Heart right ventricle (tissue), 16 donors: ENCODE measurements around the gene AOC2. TPM values are rescaled to one million over a fixed set of nuclear protein-coding genes. Genes with fewer than 3 reads are reported as not detected.
A peak's percentile ranks its signal among the peaks of the same experiment; 100 is the strongest.

Experiments
- ATAC-seq, 8 donors: fragments of 200-7000 bp; cut with Tn5 transposase; one replicate each; pipeline ENCODE4 v1.9.1; 2020; ENCODE audit warnings: mild to moderate bottlenecking in 8 of 8, moderate library complexity in 8 of 8, moderate number of reproducible peaks in 1 of 8
- DNase-seq, 2 donors: peaks; one replicate each; pipeline ENCODE4 v3.0.0-alpha.2; 2020
- H3K27ac ChIP-seq, 10 donors: fragments of 200-600 bp; sonication (generic) in 2 of 10; one replicate each; pipeline versions ENCODE4 v1.5.0 to v1.8.0; 2020 to 2022; ENCODE audit warnings: mild to moderate bottlenecking in 3 of 10
- H3K27me3 ChIP-seq, 7 donors: fragments of 200-600 bp; one replicate each; pipeline ENCODE4 v1.8.0; 2021 to 2022; ENCODE audit warnings: mild to moderate bottlenecking in 2 of 7
- H3K36me3 ChIP-seq, 9 donors: fragments of 200-600 bp; sonication (generic) in 1 of 9; one replicate each; pipeline versions ENCODE4 v1.5.0 to v1.8.0; 2020 to 2022; ENCODE audit warnings: mild to moderate bottlenecking in 2 of 9
- H3K4me1 ChIP-seq, 9 donors: fragments of 200-600 bp; sonication (generic) in 1 of 9; one replicate each; pipeline versions ENCODE4 v1.5.0 to v1.8.0; 2020 to 2022; ENCODE audit warnings: mild to moderate bottlenecking in 4 of 9
- H3K4me3 ChIP-seq, 10 donors: fragments of 200-600 bp; sonication (generic) in 2 of 10; one replicate each; pipeline versions ENCODE4 v1.5.0 to v1.8.0; 2020 to 2022; ENCODE audit warnings: mild to moderate bottlenecking in 7 of 10, moderate library complexity in 2 of 10
- H3K9me3 ChIP-seq, 11 donors: fragments of 200-600 bp in 10 of 11; sonication (generic) in 2 of 11; one replicate each; pipeline versions ENCODE4 v1.5.0 to v1.8.0; 2013 to 2022; ENCODE audit warnings: mild to moderate bottlenecking in 2 of 11, control low read depth in 1 of 11, moderate library complexity in 1 of 11
- WGBS, 2 donors: extraction: QIAGEN DNeasy Blood & Tissue Kit; methylation state at CpG; one replicate each; pipeline ENCODE4 v1.1.7; 2013; ENCODE audit warnings: inconsistent platforms in 1 of 2; 5-methylcytosine and 5-hydroxymethylcytosine counted together
- intact Hi-C, 10 donors: fragments of 100-400 bp; cut with DNase I; formaldehyde crosslinking; loops; one replicate each; pipeline versions ENCODE4 v1.11.1 to v1.14.2; 2022
- polyA plus RNA-seq, 2 donors: library from polyadenylated mRNA; stranded (reverse); fragments of 200-250 nt; gene quantifications; one replicate each; pipeline ENCODE4 v1.2.3, GENCODE V29; 2013
- total RNA-seq, 10 donors: library from RNA; stranded (reverse); fragmentation: NEBNext Ultra II Directional in 3 of 10; extraction: Animal tissue kit (Norgen Biotek cat#: 25700) in 3 of 10; gene quantifications; one replicate each; pipeline versions ENCODE4 v1.2.1 to v1.2.4, GENCODE V29; 2021 to 2023
- TF ChIP-seq, protein P1 (sequence below), 9 donors: fragments of 200-600 bp; sonication (generic) in 2 of 9; IDR thresholded peaks; one replicate each; pipeline versions ENCODE4 v1.5.0 to v1.8.0; 2021 to 2022; ENCODE audit warnings: antibody characterized with exemption in 9 of 9, mild to moderate bottlenecking in 5 of 9, moderate library complexity in 1 of 9
- donor health status: Arrhythmogenic right ventricular cardiomyopathy.
- donor health status: ischemic (EF 13 %, LVEDD 7.1; RV severe dilation, severe dysfunction).
- donor health status: healthy with polysubstance abuse.
- donor health status: DM: no; HTN: yes; CAD: no.
- donor health status: DM: no; HTN: no; CAD: no.
- donor health status: ischemic (EF 25% LVEDD 6.9; RV normal size, moderate dysfunction).
- donor health status: ischemic (EF 25% LVEDD 5.7; RV mildly dilated, moderate dysfunction).
- donor health status: healthy.
- donor health status: DM: yes; HTN: yes; CAD: no.
- donor health status: Ischemic cardiomyopathy.
- donor health status: ischemic (EF 35%, LVEDD 5.7; RV mildly dilated, moderate dysfunction).
- donor health status: nonischemic (EF 11% LVEDD 7.7; RV severe dilation, severe dysfunction).
- donor health status: DM: yes; HTN: yes; CAD: no.
- donor health status: PGD.
- donor health status: ischemic (EF 29% LVEDD 5.4; RV normal size, mild dysfunction).
- donor health status: nonischemic (EF 23%, LVEDD 6.1; RV moderate dilation, normal function).

The AOC2 gene
- total and polyA plus RNA-seq, 12 donors, result 0.14 to 0.72 (median 0.51) TPM

GRCh38 chr17:42821176-42821575, 23.2 kb upstream of the AOC2 start:
- TF ChIP-seq, protein P1, sequence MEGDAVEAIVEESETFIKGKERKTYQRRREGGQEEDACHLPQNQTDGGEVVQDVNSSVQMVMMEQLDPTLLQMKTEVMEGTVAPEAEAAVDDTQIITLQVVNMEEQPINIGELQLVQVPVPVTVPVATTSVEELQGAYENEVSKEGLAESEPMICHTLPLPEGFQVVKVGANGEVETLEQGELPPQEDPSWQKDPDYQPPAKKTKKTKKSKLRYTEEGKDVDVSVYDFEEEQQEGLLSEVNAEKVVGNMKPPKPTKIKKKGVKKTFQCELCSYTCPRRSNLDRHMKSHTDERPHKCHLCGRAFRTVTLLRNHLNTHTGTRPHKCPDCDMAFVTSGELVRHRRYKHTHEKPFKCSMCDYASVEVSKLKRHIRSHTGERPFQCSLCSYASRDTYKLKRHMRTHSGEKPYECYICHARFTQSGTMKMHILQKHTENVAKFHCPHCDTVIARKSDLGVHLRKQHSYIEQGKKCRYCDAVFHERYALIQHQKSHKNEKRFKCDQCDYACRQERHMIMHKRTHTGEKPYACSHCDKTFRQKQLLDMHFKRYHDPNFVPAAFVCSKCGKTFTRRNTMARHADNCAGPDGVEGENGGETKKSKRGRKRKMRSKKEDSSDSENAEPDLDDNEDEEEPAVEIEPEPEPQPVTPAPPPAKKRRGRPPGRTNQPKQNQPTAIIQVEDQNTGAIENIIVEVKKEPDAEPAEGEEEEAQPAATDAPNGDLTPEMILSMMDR (IDR thresholded peaks at IDR 0.05), result no peak
- Histone ChIP-seq H3K9me3 (no peaks in the 10 kb centered on the region), H3K27ac (no peak overlapping the region), H3K36me3 (peaks cover 0 to 67% (median 41%) of the 10 kb centered on the region in 9 donors), H3K4me3 (no peak overlapping the region), H3K4me1 (peaks cover 5 to 23% (median 14%) of the 10 kb centered on the region in 9 donors), H3K27me3 (no peaks in the 10 kb centered on the region)
- no peak for ATAC-seq
- DNase-seq, result no peak
- intact Hi-C loops, result loop anchor here in 7 of 10 donors (5.0 to 10.0 kb wide), 4 partner anchors 49 to 246 kb away; partner anchors contain the start of genes PSMC3IP (in 2 of the 7) and VPS25 (in 1 of the 7)
- WGBS, 2 donors, result 94 to 97% methylated on average over 7 of the region's 7 CpGs

GRCh38 chr17:42827472-42827871, 16.9 kb upstream of the AOC2 start:
- peaks cover 5 to 27% (median 18%) of the 10 kb centered on the region in 9 donors for H3K4me1 ChIP-seq
- no peak for ATAC-seq
- 91 to 96% methylated on average over 1 of the region's 1 CpG for WGBS, 2 donors
- TF ChIP-seq, protein P1 (IDR thresholded peaks at IDR 0.05), result no peak
- H3K9me3 ChIP-seq, result no peaks in the 10 kb centered on the region
- H3K27ac ChIP-seq, result no peak overlapping the region
- no peak overlapping the region for H3K4me3 ChIP-seq
- no peak for DNase-seq
- intact Hi-C loops, result loop anchor here in 4 of 10 donors (10.0 kb wide), 2 partner anchors 103 to 253 kb away; partner anchors contain the start of gene PSMC3IP (in 2 of the 4)
- H3K27me3 ChIP-seq, result peaks cover 0 to 6% (median 0%) of the 10 kb centered on the region in 7 donors
- peaks cover 0 to 4% (median 0%) of the 10 kb centered on the region in 9 donors for H3K36me3 ChIP-seq

DNA sequence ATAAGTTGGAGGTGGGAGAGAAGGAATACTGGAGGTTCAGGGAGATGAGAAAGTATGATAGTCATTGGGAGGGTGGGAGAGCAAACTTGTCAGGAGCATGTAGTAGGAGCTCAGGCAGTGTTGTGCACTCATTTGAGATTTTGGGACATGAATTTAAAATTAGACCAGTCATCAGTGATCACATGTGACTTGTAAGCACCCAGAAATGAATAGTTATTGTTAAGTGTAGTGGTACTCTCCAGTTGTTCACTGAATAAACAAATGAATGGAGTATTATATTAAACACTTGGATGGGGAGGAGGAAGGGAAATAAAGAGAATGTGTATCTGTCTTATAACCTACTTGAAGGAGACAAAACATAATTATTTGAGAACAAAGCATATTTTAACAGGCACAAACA, 13.4 kb upstream of the AOC2 start:
- H3K4me1 ChIP-seq, result peaks cover 7 to 29% (median 19%) of the 10 kb centered on the region in 9 donors
- intact Hi-C loops, result loop anchor here in 1 of 10 donors (5.0 kb wide), 1 partner anchor 166 kb away; the partner anchor contains the start of gene RPL27
- no peak overlapping the region for H3K27ac ChIP-seq
- TF ChIP-seq, protein P1 (IDR thresholded peaks at IDR 0.05), result no peak
- peaks cover 0 to 6% (median 0%) of the 10 kb centered on the region in 7 donors for H3K27me3 ChIP-seq
- peaks cover 0 to 16% (median 5%) of the 10 kb centered on the region in 9 donors for H3K36me3 ChIP-seq
- H3K9me3 ChIP-seq, result peaks cover 0 to 4% (median 0%) of the 10 kb centered on the region in 11 donors
- ATAC-seq (no peak), DNase-seq (no peak)
- H3K4me3 ChIP-seq, result no peak overlapping the region

- intact Hi-C loops, result loop anchor here in 1 of 10 donors (5.0 kb wide), 1 partner anchor 165 kb away; the partner anchor contains the start of gene RPL27
- Histone ChIP-seq H3K9me3 (peaks cover 0 to 4% (median 0%) of the 10 kb centered on the region in 11 donors), H3K27ac (peak overlapping the region; percentile 46 to 97 (median 88)), H3K27me3 (no peaks in the 10 kb centered on the region), H3K4me1 (peaks cover 7 to 29% (median 19%) of the 10 kb centered on the region in 9 donors), H3K4me3 (peak overlapping the region; percentile 66 to 99 (median 93)), H3K36me3 (peaks cover 0 to 30% (median 18%) of the 10 kb centered on the region in 9 donors)
- 51 to 56% methylated on average over 9 of the region's 9 CpGs for WGBS, 2 donors
- TF ChIP-seq, protein P1 (IDR thresholded peaks at IDR 0.05), result no peak
- ATAC-seq (peak in 6 of 8 donors; percentile 3 to 29 (median 7)), DNase-seq (no peak)
Observed at GRCh38 chr17:42832213-42832933, 12.0 kb upstream of the AOC2 start.
